ENCODE results near the gene DPYSL3. TPM values are rescaled to one million over a fixed set of nuclear protein-coding genes. Genes with fewer than 3 reads are reported as not detected.

The DPYSL3 gene
- total and polyA plus RNA-seq, 3 experiments from 2014 or later: 0.13 to 0.35 TPM; not detected in 1

DNA sequence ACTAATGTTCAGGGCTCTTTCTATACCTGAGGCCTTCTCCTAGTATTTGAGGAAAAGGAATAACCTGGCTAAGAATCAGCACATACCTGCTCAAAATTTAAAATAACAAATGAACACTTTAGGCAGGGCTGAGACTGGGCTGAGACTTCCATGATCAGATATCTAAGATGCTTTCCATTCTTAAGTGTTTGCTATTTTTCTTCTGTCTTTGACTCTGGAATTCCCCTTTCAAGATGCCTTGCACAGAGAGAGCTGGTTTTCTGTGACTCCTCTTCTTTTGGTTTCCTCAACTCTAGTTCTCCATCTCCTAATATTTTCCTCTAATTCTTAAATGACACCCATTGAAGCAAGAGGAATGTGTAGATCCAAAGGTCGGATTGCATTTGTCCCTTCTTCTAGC is 61.1 kb downstream of the DPYSL3 start:
- ChIA-PET POLR2A (no interaction called here), CTCF (no interaction called here)
- DNase-seq: no peak
- Histone ChIP-seq H3K36me3 (ENCODE audit: insufficient read depth, low read length) (no peaks in the 10 kb centered on the region), H3K4me1 (ENCODE audit: insufficient read depth, low read length) (no peaks in the 10 kb centered on the region), H3K27ac (ENCODE audit: low read depth, low read length) (no peak overlapping the region), H3K9me3 (ENCODE audit: low read length) (no peaks in the 10 kb centered on the region), H3K27me3 (ENCODE audit: insufficient read depth, low read length, poor library complexity, severe bottlenecking) (peaks cover 12% of the 10 kb centered on the region), H3K4me3 (ENCODE audit: low read length) (no peak overlapping the region)
- Mint-ChIP-seq H3K27ac (no peak overlapping the region), H3K4me1 (peaks cover 7 to 16% (median 14%) of the 10 kb centered on the region in 3 donors), H3K27me3 (peaks cover 43 to 64% of the 10 kb centered on the region in 2 donors), H3K4me3 (no peak overlapping the region), H3K9me3 (no peaks in the 10 kb centered on the region), H3K36me3 (no peaks in the 10 kb centered on the region)

DNA sequence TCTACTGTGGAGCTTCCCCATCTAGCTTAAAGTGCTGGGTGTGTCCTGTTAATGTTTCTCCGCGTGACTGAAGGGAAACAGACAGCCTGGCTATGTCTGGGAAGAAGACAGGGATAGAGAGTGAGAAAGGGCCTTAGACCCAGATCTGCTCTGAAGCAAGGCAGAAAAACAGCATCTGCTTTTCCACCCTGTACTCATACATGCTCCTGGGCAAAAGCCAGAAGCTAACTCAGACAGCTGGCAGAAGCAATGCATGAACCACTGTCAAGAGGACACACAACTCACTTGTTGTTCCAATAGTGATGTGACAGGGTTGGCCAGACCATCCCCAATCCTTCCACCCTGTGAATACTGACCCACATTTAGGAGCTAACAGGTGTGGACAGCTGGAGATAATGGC is 63.3 kb downstream of the DPYSL3 start:
- Mint-ChIP-seq H3K27me3 (peaks cover 35 to 59% of the 10 kb centered on the region in 2 donors), H3K27ac (no peak overlapping the region), H3K36me3 (no peaks in the 10 kb centered on the region), H3K9me3 (no peaks in the 10 kb centered on the region), H3K4me1 (peaks cover 0 to under 1% (median 0%) of the 10 kb centered on the region in 3 donors), H3K4me3 (no peak overlapping the region)
- H3K4me3 ChIP-seq (ENCODE audit: low read length): no peak overlapping the region
- H3K4me1 ChIP-seq (ENCODE audit: insufficient read depth, low read length): no peaks in the 10 kb centered on the region
- no peaks in the 10 kb centered on the region for H3K27me3 ChIP-seq (ENCODE audit: insufficient read depth, low read length, poor library complexity, severe bottlenecking)
- H3K9me3 ChIP-seq (ENCODE audit: low read length): no peaks in the 10 kb centered on the region
- no peak for DNase-seq
- ChIA-PET POLR2A (no interaction called here), CTCF (interaction anchor here (0.9 kb wide), 1 partner anchor 10 kb away, joined by 3 read pairs; no protein-coding TSS in a partner anchor)
- H3K36me3 ChIP-seq (ENCODE audit: insufficient read depth, low read length): no peaks in the 10 kb centered on the region
- no peak overlapping the region for H3K27ac ChIP-seq (ENCODE audit: low read depth, low read length)

DNA sequence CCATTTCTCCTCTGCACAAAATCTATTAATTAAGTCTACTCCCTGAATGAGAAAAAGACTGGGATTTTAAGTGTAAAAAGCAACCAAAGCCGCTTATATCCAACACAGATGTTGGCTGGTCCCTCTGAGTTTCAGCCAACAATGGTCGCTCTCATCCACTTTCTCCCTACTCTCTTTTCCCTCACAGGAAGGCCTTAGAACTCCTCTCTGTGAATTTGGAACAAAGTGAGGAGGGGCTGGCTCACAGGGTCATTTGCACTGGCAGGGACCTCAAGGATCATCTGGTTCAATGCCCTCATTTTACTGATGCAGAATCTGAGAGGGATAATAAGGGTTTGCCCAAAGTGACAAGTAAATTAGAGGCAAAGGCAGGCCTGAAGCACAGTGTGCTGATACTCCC is 64.0 kb downstream of the DPYSL3 start:
- Mint-ChIP-seq H3K4me1 (no peaks in the 10 kb centered on the region), H3K9me3 (no peaks in the 10 kb centered on the region), H3K36me3 (no peaks in the 10 kb centered on the region), H3K27ac (no peak overlapping the region), H3K27me3 (peaks cover 30 to 57% of the 10 kb centered on the region in 2 donors), H3K4me3 (no peak overlapping the region)
- Histone ChIP-seq H3K4me1 (ENCODE audit: insufficient read depth, low read length) (no peaks in the 10 kb centered on the region), H3K27ac (ENCODE audit: low read depth, low read length) (no peak overlapping the region), H3K27me3 (ENCODE audit: insufficient read depth, low read length, poor library complexity, severe bottlenecking) (no peaks in the 10 kb centered on the region), H3K36me3 (ENCODE audit: insufficient read depth, low read length) (no peaks in the 10 kb centered on the region), H3K9me3 (ENCODE audit: low read length) (no peaks in the 10 kb centered on the region), H3K4me3 (ENCODE audit: low read length) (no peak overlapping the region)
- ChIA-PET CTCF (no interaction called here), POLR2A (no interaction called here)
- no peak for DNase-seq

DNA sequence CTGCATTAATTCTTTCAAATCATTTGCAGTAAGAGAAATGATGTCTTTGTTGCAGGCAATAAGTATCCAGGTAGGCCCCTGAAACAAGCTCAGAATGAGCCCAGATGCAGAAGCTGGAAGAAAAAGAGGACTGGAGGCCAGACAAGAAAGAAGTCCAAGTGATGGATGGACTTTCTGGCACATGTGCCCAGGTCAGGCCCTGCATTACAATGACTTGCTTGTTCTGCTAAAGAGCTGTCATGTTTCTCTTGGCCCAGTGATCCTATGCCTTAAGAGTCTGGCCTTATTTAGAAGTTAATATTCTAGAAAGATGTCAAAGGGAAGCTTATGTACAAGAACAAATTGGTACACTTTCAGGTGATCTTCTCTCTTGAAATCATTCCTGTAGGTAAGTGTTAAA is 64.8 kb downstream of the DPYSL3 start:
- Mint-ChIP-seq H3K27ac (no peak overlapping the region), H3K9me3 (no peaks in the 10 kb centered on the region), H3K27me3 (peaks cover 23 to 49% of the 10 kb centered on the region in 2 donors), H3K4me3 (no peak overlapping the region), H3K4me1 (no peaks in the 10 kb centered on the region), H3K36me3 (no peaks in the 10 kb centered on the region)
- POLR2A ChIA-PET: no interaction called here
- Histone ChIP-seq H3K36me3 (ENCODE audit: insufficient read depth, low read length) (no peaks in the 10 kb centered on the region), H3K27ac (ENCODE audit: low read depth, low read length) (no peak overlapping the region), H3K9me3 (ENCODE audit: low read length) (no peaks in the 10 kb centered on the region), H3K4me3 (ENCODE audit: low read length) (no peak overlapping the region), H3K4me1 (ENCODE audit: insufficient read depth, low read length) (no peaks in the 10 kb centered on the region), H3K27me3 (ENCODE audit: insufficient read depth, low read length, poor library complexity, severe bottlenecking) (no peaks in the 10 kb centered on the region)
- CTCF ChIA-PET: no interaction called here
- no peak for DNase-seq

DNA sequence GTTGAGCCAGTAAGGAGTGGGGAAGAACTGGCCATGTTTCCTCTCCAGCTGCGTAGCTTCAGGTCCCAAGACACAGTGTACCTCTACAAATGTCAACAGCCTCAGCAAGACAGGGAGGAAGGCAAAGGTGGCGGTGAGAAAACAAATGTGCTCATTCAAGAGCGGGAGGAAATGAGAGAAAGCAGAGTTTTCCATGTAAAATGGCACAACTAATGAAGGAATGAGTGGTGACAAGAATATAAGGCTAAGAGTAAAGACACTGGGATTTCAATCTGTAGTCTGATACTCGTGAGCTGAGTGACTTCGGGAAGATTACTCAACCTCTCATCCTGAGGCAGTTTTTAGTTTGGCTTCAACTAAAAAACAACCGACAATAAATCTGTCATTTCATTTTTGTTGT is 67.6 kb downstream of the DPYSL3 start:
- H3K4me1 Mint-ChIP-seq: no peaks in the 10 kb centered on the region
- no peak overlapping the region for H3K4me3 Mint-ChIP-seq
- H3K36me3 Mint-ChIP-seq: no peaks in the 10 kb centered on the region
- H3K4me3 ChIP-seq (ENCODE audit: low read length): no peak overlapping the region
- H3K27ac ChIP-seq (ENCODE audit: low read depth, low read length): no peak overlapping the region
- no peak for DNase-seq
- CTCF ChIA-PET: no interaction called here
- H3K4me1 ChIP-seq (ENCODE audit: insufficient read depth, low read length): no peaks in the 10 kb centered on the region
- POLR2A ChIA-PET: no interaction called here
- peaks cover 18 to 30% of the 10 kb centered on the region in 2 donors for H3K27me3 Mint-ChIP-seq
- no peaks in the 10 kb centered on the region for H3K9me3 ChIP-seq (ENCODE audit: low read length)
- no peaks in the 10 kb centered on the region for H3K27me3 ChIP-seq (ENCODE audit: insufficient read depth, low read length, poor library complexity, severe bottlenecking)
- no peaks in the 10 kb centered on the region for H3K9me3 Mint-ChIP-seq
- H3K27ac Mint-ChIP-seq: no peak overlapping the region
- H3K36me3 ChIP-seq (ENCODE audit: insufficient read depth, low read length): no peaks in the 10 kb centered on the region

DNA sequence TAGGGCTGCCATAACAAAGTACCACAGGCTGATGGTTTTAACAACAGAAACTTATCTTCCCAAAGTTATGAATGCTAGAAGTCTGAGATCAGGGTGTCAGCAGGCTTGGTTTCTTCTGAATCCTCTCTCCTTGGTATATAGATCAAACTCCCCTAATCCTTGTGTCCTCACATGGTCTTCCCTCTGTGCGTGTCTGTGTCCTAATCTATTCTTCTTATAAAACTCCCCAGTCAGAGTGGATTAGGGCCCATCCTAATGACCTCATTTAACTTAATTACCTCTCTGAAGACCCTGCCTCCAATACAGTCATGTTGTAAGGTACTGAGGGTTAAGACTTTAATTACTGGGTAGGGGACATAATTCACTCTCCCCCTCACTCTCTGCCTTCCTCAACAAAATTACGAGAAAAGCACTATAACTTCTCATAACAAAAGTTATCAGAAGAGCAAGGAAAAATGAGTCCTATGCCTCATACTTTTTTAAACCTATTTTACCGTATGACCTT is 68.6 kb downstream of the DPYSL3 start:
- ChIA-PET POLR2A (no interaction called here), CTCF (no interaction called here)
- H3K36me3 Mint-ChIP-seq: no peaks in the 10 kb centered on the region
- no peaks in the 10 kb centered on the region for H3K4me1 ChIP-seq (ENCODE audit: insufficient read depth, low read length)
- H3K27ac ChIP-seq (ENCODE audit: low read depth, low read length): no peak overlapping the region
- no peak for DNase-seq
- no peaks in the 10 kb centered on the region for H3K36me3 ChIP-seq (ENCODE audit: insufficient read depth, low read length)
- H3K4me3 ChIP-seq (ENCODE audit: low read length): no peak overlapping the region
- no peaks in the 10 kb centered on the region for H3K4me1 Mint-ChIP-seq
- H3K27ac Mint-ChIP-seq: no peak overlapping the region
- no peak overlapping the region for H3K4me3 Mint-ChIP-seq
- H3K27me3 ChIP-seq (ENCODE audit: insufficient read depth, low read length, poor library complexity, severe bottlenecking): no peaks in the 10 kb centered on the region
- no peaks in the 10 kb centered on the region for H3K9me3 ChIP-seq (ENCODE audit: low read length)
- peaks cover 16 to 22% of the 10 kb centered on the region in 2 donors for H3K27me3 Mint-ChIP-seq
- no peaks in the 10 kb centered on the region for H3K9me3 Mint-ChIP-seq

DNA sequence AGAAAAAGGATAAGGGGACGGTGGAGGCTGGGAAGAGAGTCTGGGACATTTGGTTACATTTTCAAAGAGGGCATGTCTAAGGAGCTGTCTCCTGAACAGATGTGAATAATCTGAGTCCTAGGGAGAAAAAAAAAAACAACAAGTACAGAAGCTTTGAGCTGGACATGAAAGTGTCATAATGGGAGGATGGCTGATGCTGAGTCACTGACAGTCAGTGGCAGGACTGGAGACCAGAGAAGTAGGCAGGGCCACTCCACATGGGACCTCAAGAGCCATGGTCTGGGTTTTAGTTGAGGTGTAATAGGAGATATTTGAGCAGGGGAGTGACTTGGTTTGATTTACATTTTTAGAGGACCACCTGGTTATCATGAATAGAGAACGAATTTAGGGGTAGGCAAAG is 70.6 kb downstream of the DPYSL3 start:
- Mint-ChIP-seq H3K4me1 (no peaks in the 10 kb centered on the region), H3K9me3 (no peaks in the 10 kb centered on the region), H3K4me3 (no peak overlapping the region), H3K36me3 (no peaks in the 10 kb centered on the region), H3K27me3 (peaks cover 10 to 20% of the 10 kb centered on the region in 2 donors), H3K27ac (no peak overlapping the region)
- POLR2A ChIA-PET: no interaction called here
- no peak overlapping the region for H3K27ac ChIP-seq (ENCODE audit: low read depth, low read length)
- H3K4me3 ChIP-seq (ENCODE audit: low read length): no peak overlapping the region
- H3K36me3 ChIP-seq (ENCODE audit: insufficient read depth, low read length): no peaks in the 10 kb centered on the region
- no peaks in the 10 kb centered on the region for H3K9me3 ChIP-seq (ENCODE audit: low read length)
- DNase-seq: no peak
- H3K4me1 ChIP-seq (ENCODE audit: insufficient read depth, low read length): no peaks in the 10 kb centered on the region
- CTCF ChIA-PET: no interaction called here
- no peaks in the 10 kb centered on the region for H3K27me3 ChIP-seq (ENCODE audit: insufficient read depth, low read length, poor library complexity, severe bottlenecking)

DNA sequence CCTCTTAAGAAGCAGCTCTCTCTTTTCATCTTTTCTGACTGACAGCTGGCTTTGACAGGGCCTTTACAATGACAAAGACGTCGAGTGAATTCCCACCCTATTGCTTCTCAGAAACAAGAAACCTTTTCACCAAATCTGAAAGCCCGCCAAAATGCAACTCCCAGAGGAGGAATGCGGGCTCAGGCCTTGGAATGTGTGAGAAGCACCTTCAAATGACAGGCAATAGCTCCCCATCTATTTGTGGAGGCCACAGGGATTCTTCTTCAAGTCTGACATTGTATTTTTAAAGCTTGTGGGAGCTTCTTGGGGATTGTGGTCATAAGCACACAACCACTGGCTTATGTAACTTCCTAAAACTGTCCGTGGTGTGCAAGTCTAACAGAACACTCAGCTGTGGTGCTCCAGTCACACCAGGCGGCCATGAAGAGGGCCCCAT is 72.7 kb downstream of the DPYSL3 start:
- Mint-ChIP-seq H3K4me1 (no peaks in the 10 kb centered on the region), H3K4me3 (no peak overlapping the region), H3K9me3 (peaks cover 0 to 3% (median 0%) of the 10 kb centered on the region in 5 donors), H3K36me3 (no peaks in the 10 kb centered on the region), H3K27ac (no peak overlapping the region), H3K27me3 (peaks cover 6 to 14% of the 10 kb centered on the region in 2 donors)
- Histone ChIP-seq H3K27ac (ENCODE audit: low read depth, low read length) (no peak overlapping the region), H3K36me3 (ENCODE audit: insufficient read depth, low read length) (no peaks in the 10 kb centered on the region), H3K4me1 (ENCODE audit: insufficient read depth, low read length) (no peaks in the 10 kb centered on the region), H3K27me3 (ENCODE audit: insufficient read depth, low read length, poor library complexity, severe bottlenecking) (no peaks in the 10 kb centered on the region), H3K4me3 (ENCODE audit: low read length) (no peak overlapping the region), H3K9me3 (ENCODE audit: low read length) (no peaks in the 10 kb centered on the region)
- CTCF ChIA-PET: no interaction called here
- POLR2A ChIA-PET: no interaction called here
- no peak for DNase-seq

DNA sequence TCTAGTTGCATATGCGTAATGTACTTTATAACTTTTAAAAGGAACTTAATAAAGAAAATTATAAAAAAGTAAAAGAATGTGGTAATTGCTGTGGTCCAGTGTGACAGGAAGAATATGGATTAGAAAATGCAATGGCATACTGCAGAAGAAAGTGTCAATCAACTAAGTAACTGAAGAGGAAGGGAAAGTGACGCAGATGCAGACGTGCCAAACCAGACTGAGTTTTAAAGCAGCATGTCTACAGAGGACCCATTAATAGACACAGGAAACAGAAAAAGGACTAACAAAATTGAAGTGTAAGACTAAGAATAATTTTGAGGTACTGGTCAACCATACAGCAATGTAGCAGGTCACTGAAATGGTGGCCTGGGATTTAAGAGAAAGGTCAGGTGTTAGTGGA is 73.3 kb downstream of the DPYSL3 start:
- Mint-ChIP-seq H3K27ac (no peak overlapping the region), H3K4me1 (no peaks in the 10 kb centered on the region), H3K4me3 (no peak overlapping the region), H3K9me3 (peaks cover 0 to 3% (median 0%) of the 10 kb centered on the region in 5 donors), H3K36me3 (no peaks in the 10 kb centered on the region), H3K27me3 (peaks cover 3 to 10% of the 10 kb centered on the region in 2 donors)
- Histone ChIP-seq H3K36me3 (ENCODE audit: insufficient read depth, low read length) (no peaks in the 10 kb centered on the region), H3K27me3 (ENCODE audit: insufficient read depth, low read length, poor library complexity, severe bottlenecking) (no peaks in the 10 kb centered on the region), H3K4me3 (ENCODE audit: low read length) (no peak overlapping the region), H3K27ac (ENCODE audit: low read depth, low read length) (no peak overlapping the region), H3K9me3 (ENCODE audit: low read length) (no peaks in the 10 kb centered on the region), H3K4me1 (ENCODE audit: insufficient read depth, low read length) (no peaks in the 10 kb centered on the region)
- no peak for DNase-seq
- ChIA-PET CTCF (no interaction called here), POLR2A (no interaction called here)

All from CD8-positive, alpha-beta memory T cell (primary cell).